H9 (cell line): ENCODE data around the gene NUP214. TPM values are rescaled to one million over a fixed set of nuclear protein-coding genes. Genes with fewer than 3 reads are reported as not detected.

Experiments
- DNase-seq: peaks from one replicate; pipeline ENCODE4 v3.0.0-alpha.2; 2017
- H2AFZ ChIP-seq: one replicate; pipeline ENCODE4 v1.6.1; 2013; ENCODE audit warnings: mild to moderate bottlenecking, low read length, control low read depth, moderate library complexity
- H2AK5ac ChIP-seq: 2 replicates; pipeline ENCODE4 v1.6.1; 2013; ENCODE audit warnings: low read length, control low read depth, mixed read lengths; ENCODE audit not compliant: insufficient read length
- H2BK120ac ChIP-seq: one replicate; pipeline ENCODE4 v1.6.1; 2013; ENCODE audit warnings: low read depth, mild to moderate bottlenecking, low read length, control low read depth, inconsistent platforms; ENCODE audit not compliant: poor library complexity, severe bottlenecking
- H2BK12ac ChIP-seq: 2 replicates; pipeline ENCODE4 v1.6.1; 2013; ENCODE audit warnings: low read length, control low read depth, mixed read lengths, low read depth; ENCODE audit not compliant: insufficient read length
- H2BK15ac ChIP-seq: 2 replicates; pipeline ENCODE4 v1.6.1; 2013; ENCODE audit warnings: low read depth, low read length, control low read depth
- H2BK20ac ChIP-seq: one replicate; pipeline ENCODE4 v1.6.1; 2013; ENCODE audit warnings: low read depth, mild to moderate bottlenecking, low read length, control low read depth, inconsistent platforms; ENCODE audit not compliant: poor library complexity, severe bottlenecking
- H2BK5ac ChIP-seq: 2 replicates; pipeline ENCODE4 v1.6.1; 2013; ENCODE audit warnings: low read length, control low read depth, mixed read lengths; ENCODE audit not compliant: insufficient read length
- H3K14ac ChIP-seq: 2 replicates; pipeline ENCODE4 v1.6.1; 2013; ENCODE audit warnings: low read length, control low read depth; ENCODE audit not compliant: insufficient read depth
- H3K18ac ChIP-seq: 2 replicates; pipeline ENCODE4 v1.6.1; 2013; ENCODE audit warnings: low read depth, mild to moderate bottlenecking, mixed read lengths, low read length, control low read depth; ENCODE audit not compliant: insufficient read length
- H3K23ac ChIP-seq: 2 replicates; pipeline ENCODE4 v1.6.1; 2013; ENCODE audit warnings: low read length, control low read depth, mixed read lengths, low read depth; ENCODE audit not compliant: insufficient read length
- H3K23me2 ChIP-seq: 2 replicates; pipeline ENCODE4 v1.6.1; 2013; ENCODE audit warnings: low read depth, mild to moderate bottlenecking, mixed read lengths, low read length, control low read depth; ENCODE audit not compliant: insufficient read length, poor library complexity, severe bottlenecking
- H3K27ac ChIP-seq: 2 replicates; pipeline ENCODE4 v1.5.1; 2013; ENCODE audit warnings: low read length, control low read depth, mixed read lengths, low read depth; ENCODE audit not compliant: insufficient read length
- H3K27me3 ChIP-seq: 2 replicates; pipeline ENCODE4 v1.6.1; 2013; ENCODE audit warnings: low read length, control low read depth, inconsistent platforms; ENCODE audit not compliant: insufficient read depth
- H3K4ac ChIP-seq: 2 replicates; pipeline ENCODE4 v1.6.1; 2013; ENCODE audit warnings: low read depth, mild to moderate bottlenecking, control low read depth, inconsistent platforms, low read length, moderate library complexity
- H3K4me1 ChIP-seq: 2 replicates; pipeline ENCODE4 v1.6.1; 2013; ENCODE audit warnings: low read length, control low read depth, inconsistent platforms; ENCODE audit not compliant: insufficient read depth
- H3K4me2 ChIP-seq: 2 replicates; pipeline ENCODE4 v1.6.1; 2013; ENCODE audit warnings: low read length, control low read depth, mixed read lengths; ENCODE audit not compliant: insufficient read length, insufficient read depth
- H3K56ac ChIP-seq: 2 replicates; pipeline ENCODE4 v1.6.1; 2013; ENCODE audit warnings: low read depth, mild to moderate bottlenecking, mixed read lengths, low read length, control low read depth; ENCODE audit not compliant: insufficient read length
- H3K79me1 ChIP-seq: 2 replicates; pipeline ENCODE4 v1.6.1; 2013; ENCODE audit warnings: low read depth, mild to moderate bottlenecking, moderate library complexity, low read length, control low read depth, inconsistent platforms; ENCODE audit not compliant: insufficient read depth, poor library complexity, severe bottlenecking
- H3K79me2 ChIP-seq: 2 replicates; pipeline ENCODE4 v1.6.1; 2013; ENCODE audit warnings: low read length, control low read depth, inconsistent platforms; ENCODE audit not compliant: insufficient read depth
- H3K9ac ChIP-seq: 2 replicates; pipeline ENCODE4 v1.6.1; 2013; ENCODE audit warnings: low read length, control low read depth, mixed read lengths; ENCODE audit not compliant: insufficient read length; ENCODE audit errors: extremely low read depth
- H3K9me3 ChIP-seq: one replicate; pipeline ENCODE4 v1.6.1; 2013; ENCODE audit warnings: low read depth, low read length, inconsistent platforms; ENCODE audit not compliant: control insufficient read depth
- H3T11ph ChIP-seq: one replicate; pipeline ENCODE4 v1.6.1; 2013; ENCODE audit warnings: mild to moderate bottlenecking, low read length, control low read depth, inconsistent platforms
- H4K20me1 ChIP-seq: one replicate; pipeline ENCODE4 v1.6.1; 2013; ENCODE audit not compliant: control insufficient read depth, insufficient read length, insufficient read depth
- H4K5ac ChIP-seq: 2 replicates; pipeline ENCODE4 v1.6.1; 2013; ENCODE audit warnings: low read depth, mild to moderate bottlenecking, mixed read lengths, low read length, control low read depth; ENCODE audit not compliant: insufficient read length
- H4K8ac ChIP-seq: replicated peaks from 2 replicates; pipeline ENCODE4 v1.6.1; 2013; ENCODE audit warnings: low read length, control low read depth, mixed read lengths, low read depth; ENCODE audit not compliant: insufficient read length
- H4K91ac ChIP-seq: 2 replicates; pipeline ENCODE4 v1.6.1; 2013; ENCODE audit warnings: low read depth, mild to moderate bottlenecking, moderate library complexity, mixed read lengths, low read length, control low read depth; ENCODE audit not compliant: insufficient read length
- H3K27ac Mint-ChIP-seq, 3 experiments: 2 replicates in 2 of 3; 3 replicates in 1 of 3; pipeline ENCODE4 v1.8.0; 2020 to 2021; ENCODE audit warnings: mixed read lengths in 3 of 3, mild to moderate bottlenecking in 1 of 3, moderate library complexity in 1 of 3
- H3K27me3 Mint-ChIP-seq: 2 replicates; pipeline ENCODE4 v1.8.0; 2021; ENCODE audit warnings: low read depth, mild to moderate bottlenecking, moderate library complexity, mixed read lengths
- H3K36me3 Mint-ChIP-seq, 3 experiments: 2 replicates in 2 of 3; 3 replicates in 1 of 3; pipeline ENCODE4 v1.8.0; 2020 to 2021; ENCODE audit warnings: low read depth in 3 of 3, mixed read lengths in 3 of 3; ENCODE audit not compliant: insufficient read depth in 1 of 3
- H3K4me1 Mint-ChIP-seq, 2 experiments: 2 replicates each; pipeline ENCODE4 v1.8.0; 2020; ENCODE audit warnings: mixed read lengths in 2 of 2
- H3K4me3 Mint-ChIP-seq, 2 experiments: 2 replicates in 1 of 2; 3 replicates in 1 of 2; pipeline ENCODE4 v1.8.0; 2020 to 2021; ENCODE audit warnings: mild to moderate bottlenecking in 2 of 2, mixed read lengths in 2 of 2, moderate library complexity in 1 of 2
- H3K9me3 Mint-ChIP-seq, 2 experiments: 2 replicates in 1 of 2; 3 replicates in 1 of 2; pipeline ENCODE4 v1.8.0; 2020; ENCODE audit warnings: mild to moderate bottlenecking in 2 of 2, mixed read lengths in 2 of 2, moderate library complexity in 1 of 2
- WGBS: extraction: QIAGEN DNeasy Blood & Tissue Kit; methylation state at CpG from one replicate; pipeline ENCODE4 v1.1.7; 2013; ENCODE audit warnings: missing lambda C conversion rate, low lambda C conversion rate, mixed read lengths; ENCODE audit not compliant: insufficient read length; ENCODE audit errors: extremely low coverage; 5-methylcytosine and 5-hydroxymethylcytosine counted together
- total RNA-seq: library from RNA; stranded (reverse); gene quantifications from 2 replicates; pipeline ENCODE4 v1.2.1, GENCODE V29; 2021
- TF ChIP-seq, protein P1 (sequence below): fragments of 200-600 bp; sonication (generic); conservative IDR thresholded peaks from 3 replicates; pipeline ENCODE4 v1.8.0; 2021; ENCODE audit warnings: antibody characterized with exemption, mild to moderate bottlenecking

Gene NUP214
- total RNA-seq, 1 experiment from 2014 or later, result 53.8 TPM

DNA sequence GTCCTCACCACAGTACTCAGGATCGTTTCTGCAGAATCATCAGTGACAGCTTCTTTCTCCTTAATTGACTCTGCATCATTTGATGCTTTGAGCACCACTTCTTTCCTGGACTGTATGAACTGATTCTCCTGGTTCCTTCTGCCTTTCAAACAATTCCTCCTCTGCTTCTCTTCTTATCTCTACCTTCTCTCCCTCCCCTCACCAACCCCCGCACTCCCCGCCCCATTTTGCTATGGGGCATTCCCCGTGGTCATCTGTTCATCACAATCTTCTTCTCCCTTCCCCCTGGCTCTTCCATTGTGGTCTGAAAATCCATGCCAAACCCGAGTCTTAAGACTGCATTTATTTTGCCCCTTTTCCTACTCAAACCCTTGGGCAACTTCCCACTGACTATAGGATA is 93.0 kb downstream of the NUP214 start:
- TF ChIP-seq, protein P1, sequence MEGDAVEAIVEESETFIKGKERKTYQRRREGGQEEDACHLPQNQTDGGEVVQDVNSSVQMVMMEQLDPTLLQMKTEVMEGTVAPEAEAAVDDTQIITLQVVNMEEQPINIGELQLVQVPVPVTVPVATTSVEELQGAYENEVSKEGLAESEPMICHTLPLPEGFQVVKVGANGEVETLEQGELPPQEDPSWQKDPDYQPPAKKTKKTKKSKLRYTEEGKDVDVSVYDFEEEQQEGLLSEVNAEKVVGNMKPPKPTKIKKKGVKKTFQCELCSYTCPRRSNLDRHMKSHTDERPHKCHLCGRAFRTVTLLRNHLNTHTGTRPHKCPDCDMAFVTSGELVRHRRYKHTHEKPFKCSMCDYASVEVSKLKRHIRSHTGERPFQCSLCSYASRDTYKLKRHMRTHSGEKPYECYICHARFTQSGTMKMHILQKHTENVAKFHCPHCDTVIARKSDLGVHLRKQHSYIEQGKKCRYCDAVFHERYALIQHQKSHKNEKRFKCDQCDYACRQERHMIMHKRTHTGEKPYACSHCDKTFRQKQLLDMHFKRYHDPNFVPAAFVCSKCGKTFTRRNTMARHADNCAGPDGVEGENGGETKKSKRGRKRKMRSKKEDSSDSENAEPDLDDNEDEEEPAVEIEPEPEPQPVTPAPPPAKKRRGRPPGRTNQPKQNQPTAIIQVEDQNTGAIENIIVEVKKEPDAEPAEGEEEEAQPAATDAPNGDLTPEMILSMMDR, result no peak
- DNase-seq, result no peak
- Histone ChIP-seq H4K20me1 (no peaks in the 10 kb centered on the region), H3K79me2 (no peaks in the 10 kb centered on the region), H2BK5ac (no peak overlapping the region), H3K56ac (no peak overlapping the region), H2BK15ac (no peak overlapping the region), H3K4ac (no peak overlapping the region), H3K14ac (no peak overlapping the region), H3T11ph (no peak overlapping the region), H2BK20ac (no peak overlapping the region), H3K9ac (no peak overlapping the region), H2BK120ac (no peak overlapping the region), H4K91ac (no peak overlapping the region), H3K27me3 (no peaks in the 10 kb centered on the region), H3K23ac (no peak overlapping the region), H4K5ac (no peak overlapping the region), H3K4me1 (peaks cover 3% of the 10 kb centered on the region), H3K4me2 (no peak overlapping the region), H3K79me1 (no peaks in the 10 kb centered on the region), H3K9me3 (no peaks in the 10 kb centered on the region), H3K23me2 (no peaks in the 10 kb centered on the region), H3K18ac (no peak overlapping the region), H3K27ac (no peak overlapping the region), H2BK12ac (no peak overlapping the region), H2AFZ (no peak overlapping the region), H4K8ac (no peak overlapping the region), H2AK5ac (no peak overlapping the region)
- Mint-ChIP-seq H3K4me3 (no peak overlapping the region; a peak in 1 of 5 replicates), H3K27ac (no peak overlapping the region), H3K36me3 (peaks cover 2 to 34% (median 23%) of the 10 kb centered on the region in 3 experiments; a peak in 6 of 7 replicates), H3K9me3 (no peaks in the 10 kb centered on the region), H3K4me1 (peaks cover 24 to 30% of the 10 kb centered on the region in 2 experiments), H3K27me3 (no peaks in the 10 kb centered on the region; the same call in 1 of the 2 replicates)
- WGBS, result no CpG with 5 or more reads among the region's 5 CpGs
